A673 (cell line): Measurements from ENCODE around the gene NFS1. TPM values are rescaled to one million over a fixed set of nuclear protein-coding genes. Genes with fewer than 3 reads are reported as not detected.
A peak's percentile ranks its signal among the peaks of the same experiment; 100 is the strongest.
"Not testable (repeated sequence)": the region's sequence is repeated elsewhere in the genome, so short reads cannot be mapped to it uniquely, and the experiment has no call there.

Experiments
- Bru-seq: library from RNA; stranded (reverse); fragments of 400-500 nt; gene quantifications from one replicate; lab custom pipeline; 2021; lab: Mats Ljungman, UMichigan
- BruChase-seq, 2 experiments: library from RNA; stranded (reverse); fragments of 400-500 nt; gene quantifications; one replicate each; lab custom pipeline; 2021; lab: Mats Ljungman, UMichigan
- BruUV-seq: library from RNA; stranded (reverse); fragments of 400-500 nt; replicated peaks from 2 replicates; lab custom pipeline; 2021; lab: Mats Ljungman, UMichigan
- CTCF ChIA-PET: fragments of 300-600 bp; sonication (Branson Sonifier 250); formaldehyde crosslinking; loops from one replicate; lab custom pipeline; 2022; ENCODE audit warnings: antibody characterized with exemption; lab: Charles Lee
- POLR2A ChIA-PET: fragments of 300-600 bp; sonication (Branson Sonifier 250); formaldehyde crosslinking; loops from one replicate; lab custom pipeline; 2022; ENCODE audit warnings: antibody characterized with exemption; ENCODE audit not compliant: low non-redundant PET; lab: Charles Lee
- DNase-seq: peaks from one replicate; pipeline ENCODE4 v3.0.0-alpha.2; 2015; ENCODE audit warnings: low spot score
- H3K27ac ChIP-seq: fragments of 200-600 bp; sonication (generic); 2 replicates; pipeline ENCODE4 v1.5.1; 2016; ENCODE audit warnings: mixed run types, low read depth, mild to moderate bottlenecking, mixed read lengths, antibody characterized with exemption, low read length; ENCODE audit not compliant: poor library complexity, severe bottlenecking
- H3K27me3 ChIP-seq: fragments of 200-600 bp; sonication (generic); replicated peaks from 2 replicates; pipeline ENCODE4 v1.6.1; 2017; ENCODE audit warnings: mixed run types, low read depth, mild to moderate bottlenecking, mixed read lengths, antibody characterized with exemption, low read length; ENCODE audit not compliant: insufficient read depth, poor library complexity
- H3K36me3 ChIP-seq: fragments of 200-600 bp; sonication (generic); 2 replicates; pipeline ENCODE4 v1.6.1; 2016; ENCODE audit warnings: mixed run types, mild to moderate bottlenecking, mixed read lengths, antibody characterized with exemption, low read length; ENCODE audit not compliant: insufficient read depth, poor library complexity, severe bottlenecking
- H3K4me1 ChIP-seq: fragments of 200-600 bp; sonication (generic); 2 replicates; pipeline ENCODE4 v1.6.1; 2017; ENCODE audit warnings: mixed run types, mild to moderate bottlenecking, mixed read lengths, antibody characterized with exemption, low read length; ENCODE audit not compliant: insufficient read depth, poor library complexity, severe bottlenecking
- H3K4me3 ChIP-seq: fragments of 200-600 bp; sonication (generic); 2 replicates; pipeline ENCODE4 v1.5.1; 2016; ENCODE audit warnings: low read depth, mixed run types, mild to moderate bottlenecking, mixed read lengths, low read length; ENCODE audit not compliant: poor library complexity, severe bottlenecking
- H3K9me3 ChIP-seq: fragments of 200-600 bp; sonication (generic); 2 replicates; pipeline ENCODE4 v1.6.1; 2016; ENCODE audit warnings: mixed run types, low read depth, mild to moderate bottlenecking, mixed read lengths, antibody characterized with exemption, low read length; ENCODE audit not compliant: poor library complexity, severe bottlenecking
- EZH2 ChIP-seq: fragments of 200-600 bp; sonication (generic); IDR thresholded peaks from 2 replicates; pipeline ENCODE4 v1.6.1; 2017; ENCODE audit warnings: borderline replicate concordance, low read depth, mild to moderate bottlenecking, mixed read lengths, antibody characterized with exemption, low read length; ENCODE audit not compliant: poor library complexity, severe bottlenecking
- intact Hi-C: fragments of 100-400 bp; cut with micrococcal nuclease; formaldehyde crosslinking; loops from one replicate; pipeline ENCODE4 v1.10.0; 2022; ENCODE audit not compliant: unreplicated experiment
- long read RNA-seq: library from polyadenylated mRNA; stranded (forward); transcript quantifications from one replicate; pipeline ENCODE4 v2.0.0, GENCODE V29; 2022
- total RNA-seq: library from RNA; stranded (reverse); gene quantifications from 2 replicates; pipeline ENCODE4 v1.2.3, GENCODE V29; 2021
- TF ChIP-seq, protein P1 (sequence below): fragments of 300-800, 200-600 bp; sonication (generic); conservative IDR thresholded peaks from 2 replicates; pipeline ENCODE4 v1.5.1; 2017; ENCODE audit warnings: low read depth, mild to moderate bottlenecking, antibody characterized with exemption, low read length, moderate library complexity, mixed read lengths

NFS1 gene
- total RNA-seq (22.2 and 23.2 TPM in 2 replicates), Bru-seq, nascent RNA (percentile 55 among the genes with signal in this experiment), BruChase-seq, experiment 1, labeled RNA remaining after a 2-hour chase (percentile 70 among the genes with signal in this experiment), BruChase-seq, experiment 2, labeled RNA remaining after a 6-hour chase (percentile 78 among the genes with signal in this experiment)
- long read RNA-seq, transcript NFS1-203 (13 exons, 3,012 nt): major isoform, 24 of 42 reads
- long read RNA-seq, partial matches to known transcripts: 9 of 42 reads
- long read RNA-seq, other reads (novel, unspliced or antisense): 4 of 42 reads

DNA sequence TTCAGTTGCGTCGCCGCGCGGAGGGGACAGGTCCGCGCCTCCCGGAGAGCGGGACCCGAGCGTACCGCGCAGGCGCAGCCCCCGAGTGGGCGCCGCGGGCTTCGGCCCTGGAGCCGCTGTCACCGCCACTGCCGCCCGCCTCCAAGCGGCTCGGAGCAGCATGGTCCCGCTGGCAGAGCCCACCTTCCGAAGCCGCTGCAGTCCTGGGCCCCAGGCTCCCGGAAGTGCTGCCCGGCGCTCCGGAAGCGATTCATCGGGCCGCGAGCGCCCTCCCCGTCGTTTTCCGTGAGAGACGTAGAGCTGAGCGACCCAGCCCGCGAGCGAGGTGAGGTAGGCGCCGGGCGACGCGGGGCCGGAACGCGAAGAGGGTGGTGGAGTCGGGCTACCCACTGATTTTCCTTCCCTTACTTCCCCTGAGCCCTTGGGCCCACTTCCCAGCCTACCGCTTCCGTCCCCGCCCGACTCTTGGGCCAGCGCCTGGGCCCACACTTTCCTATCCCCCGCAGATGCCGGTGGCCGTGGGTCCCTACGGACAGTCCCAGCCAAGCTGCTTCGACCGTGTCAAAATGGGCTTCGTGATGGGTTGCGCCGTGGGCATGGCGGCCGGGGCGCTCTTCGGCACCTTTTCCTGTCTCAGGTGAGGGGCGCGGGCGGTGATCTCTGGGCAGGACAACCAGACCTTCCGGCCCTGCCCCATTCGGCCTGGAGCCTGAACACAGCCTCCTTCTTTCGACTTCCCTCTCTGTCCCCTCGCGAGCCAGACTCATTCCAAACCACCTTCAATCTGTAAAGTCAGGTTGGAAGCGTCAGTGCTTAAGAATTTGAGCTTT, at the start of gene NFS1, which contains the start of gene ROMO1:
TSS of gene NFS1 (minus strand) at position 226 of the 830 bp plus-strand sequence. CDS start at position 162, 64 bp downstream.
TSS of gene ROMO1 (plus strand) at position 279 of the 830 bp plus-strand sequence. CDS start at position 507, 228 bp downstream.
- CTCF ChIA-PET: interaction anchor here (0.6 to 0.7 kb wide), 3 partner anchors 43 to 103 kb away, joined by 3 to 4 read pairs (median 3); partner anchors contain the start of gene RBM39
- Histone ChIP-seq H3K4me3 (peak within 1 kb of the TSS; percentile 87), H3K27ac (peak within 1 kb of the TSS; percentile 89), H3K9me3 (no peaks in the 10 kb centered on the region), H3K36me3 (peaks cover 34% of the 10 kb centered on the region), H3K4me1 (peaks cover 28% of the 10 kb centered on the region), H3K27me3 (no peaks in the 10 kb centered on the region)
- DNase-seq: peak; percentile 96
- TF ChIP-seq, protein P1, sequence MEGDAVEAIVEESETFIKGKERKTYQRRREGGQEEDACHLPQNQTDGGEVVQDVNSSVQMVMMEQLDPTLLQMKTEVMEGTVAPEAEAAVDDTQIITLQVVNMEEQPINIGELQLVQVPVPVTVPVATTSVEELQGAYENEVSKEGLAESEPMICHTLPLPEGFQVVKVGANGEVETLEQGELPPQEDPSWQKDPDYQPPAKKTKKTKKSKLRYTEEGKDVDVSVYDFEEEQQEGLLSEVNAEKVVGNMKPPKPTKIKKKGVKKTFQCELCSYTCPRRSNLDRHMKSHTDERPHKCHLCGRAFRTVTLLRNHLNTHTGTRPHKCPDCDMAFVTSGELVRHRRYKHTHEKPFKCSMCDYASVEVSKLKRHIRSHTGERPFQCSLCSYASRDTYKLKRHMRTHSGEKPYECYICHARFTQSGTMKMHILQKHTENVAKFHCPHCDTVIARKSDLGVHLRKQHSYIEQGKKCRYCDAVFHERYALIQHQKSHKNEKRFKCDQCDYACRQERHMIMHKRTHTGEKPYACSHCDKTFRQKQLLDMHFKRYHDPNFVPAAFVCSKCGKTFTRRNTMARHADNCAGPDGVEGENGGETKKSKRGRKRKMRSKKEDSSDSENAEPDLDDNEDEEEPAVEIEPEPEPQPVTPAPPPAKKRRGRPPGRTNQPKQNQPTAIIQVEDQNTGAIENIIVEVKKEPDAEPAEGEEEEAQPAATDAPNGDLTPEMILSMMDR: peak; percentile 47
- TF ChIP-seq EZH2: no peak
- BruUV-seq: TSS peak; percentile 78
- intact Hi-C loops: loop anchor here (2.0 kb wide), 1 partner anchor 83 kb away; no protein-coding TSS in a partner anchor
- POLR2A ChIA-PET: interaction anchor here (0.6 kb wide), 2 partner anchors 28 to 91 kb away, joined by 3 read pairs; no protein-coding TSS in a partner anchor

DNA sequence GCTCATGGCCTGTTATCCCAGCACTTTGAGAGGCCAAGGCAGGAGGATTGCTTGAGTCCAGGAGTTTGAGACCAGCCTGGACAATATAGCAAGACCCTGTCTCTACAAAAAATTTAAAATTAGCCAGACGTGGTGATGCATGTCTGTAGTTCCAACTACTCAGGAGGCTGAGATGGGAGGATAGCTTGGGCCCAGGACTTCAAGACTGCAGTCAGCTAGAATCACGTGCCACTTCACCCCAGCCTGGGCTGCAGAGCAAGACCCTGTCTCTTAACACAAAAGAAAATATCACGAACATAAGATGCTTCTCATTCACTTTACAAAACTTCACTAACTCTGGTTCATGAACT, 45.3 kb upstream of the NFS1 start:
- ChIA-PET POLR2A (interaction anchor here (0.8 kb wide), 1 partner anchor 9 kb away, joined by 3 read pairs; no protein-coding TSS in a partner anchor), CTCF (interaction anchor here (0.6 kb wide), 1 partner anchor 145 kb away, joined by 4 read pairs; no protein-coding TSS in a partner anchor)
- intact Hi-C loops, DNase-seq, H3K27ac ChIP-seq, BruUV-seq, H3K4me3 ChIP-seq, H3K27me3 ChIP-seq, H3K9me3 ChIP-seq: not testable (repeated sequence)
- Histone ChIP-seq H3K4me1 (peaks cover 19% of the 10 kb centered on the region), H3K36me3 (peaks cover 14% of the 10 kb centered on the region)

GRCh38 chr20:35743693-35744491, 44.7 kb upstream of the NFS1 start:
- H3K27me3 ChIP-seq: no peaks in the 10 kb centered on the region
- H3K36me3 ChIP-seq: peaks cover 19% of the 10 kb centered on the region
- no peak for TF ChIP-seq EZH2
- TF ChIP-seq, protein P1: no peak
- H3K4me1 ChIP-seq: peaks cover 24% of the 10 kb centered on the region
- H3K4me3 ChIP-seq: peak overlapping the region; percentile 69
- ChIA-PET POLR2A (interaction anchor here (0.8 kb wide), 1 partner anchor 9 kb away, joined by 3 read pairs; no protein-coding TSS in a partner anchor), CTCF (interaction anchor here (0.6 kb wide), 1 partner anchor 145 kb away, joined by 4 read pairs; no protein-coding TSS in a partner anchor)
- BruUV-seq: no TSS peak
- no peak for DNase-seq
- H3K9me3 ChIP-seq: no peaks in the 10 kb centered on the region
- intact Hi-C loops: no loop called here
- peak overlapping the region; percentile 94 for H3K27ac ChIP-seq
